Measurements from ENCODE around the gene ZNF32.

- TF ChIP-seq, protein P1, sequence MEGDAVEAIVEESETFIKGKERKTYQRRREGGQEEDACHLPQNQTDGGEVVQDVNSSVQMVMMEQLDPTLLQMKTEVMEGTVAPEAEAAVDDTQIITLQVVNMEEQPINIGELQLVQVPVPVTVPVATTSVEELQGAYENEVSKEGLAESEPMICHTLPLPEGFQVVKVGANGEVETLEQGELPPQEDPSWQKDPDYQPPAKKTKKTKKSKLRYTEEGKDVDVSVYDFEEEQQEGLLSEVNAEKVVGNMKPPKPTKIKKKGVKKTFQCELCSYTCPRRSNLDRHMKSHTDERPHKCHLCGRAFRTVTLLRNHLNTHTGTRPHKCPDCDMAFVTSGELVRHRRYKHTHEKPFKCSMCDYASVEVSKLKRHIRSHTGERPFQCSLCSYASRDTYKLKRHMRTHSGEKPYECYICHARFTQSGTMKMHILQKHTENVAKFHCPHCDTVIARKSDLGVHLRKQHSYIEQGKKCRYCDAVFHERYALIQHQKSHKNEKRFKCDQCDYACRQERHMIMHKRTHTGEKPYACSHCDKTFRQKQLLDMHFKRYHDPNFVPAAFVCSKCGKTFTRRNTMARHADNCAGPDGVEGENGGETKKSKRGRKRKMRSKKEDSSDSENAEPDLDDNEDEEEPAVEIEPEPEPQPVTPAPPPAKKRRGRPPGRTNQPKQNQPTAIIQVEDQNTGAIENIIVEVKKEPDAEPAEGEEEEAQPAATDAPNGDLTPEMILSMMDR (IDR thresholded peaks at IDR 0.05) = peak in 1 of 2 donors; percentile 26
- TF ChIP-seq POLR2A (IDR thresholded peaks at IDR 0.05) (no peak), POLR2AphosphoS5 (IDR thresholded peaks at IDR 0.05) (no peak), EP300 (IDR thresholded peaks at IDR 0.05) (no peak)
Measured at GRCh38 chr10:43683451-43684291, 35.0 kb upstream of the ZNF32 start.
